Bronchial epithelial cell (primary cell): ENCODE measurements around the gene AOPEP. TPM values are rescaled to one million over a fixed set of nuclear protein-coding genes. Genes with fewer than 3 reads are reported as not detected.

Experiments used
- DNase-seq: peaks from one replicate; pipeline ENCODE4 v3.0.0-alpha.2; 2010; ENCODE audit warnings: low read depth
- FAIRE-seq: peaks from 2 replicates; lab custom pipeline; 2011; peaks lifted over from hg19 to GRCh38; lab: Jason Lieb, UNC
- H3K27me3 ChIP-seq: 2 replicates; pipeline ENCODE4 v1.5.1; 2011; ENCODE audit warnings: low read length; ENCODE audit not compliant: control insufficient read depth, insufficient read depth
- H3K36me3 ChIP-seq: 2 replicates; pipeline ENCODE4 v1.5.1; 2011; ENCODE audit warnings: low read length; ENCODE audit not compliant: control insufficient read depth, insufficient read depth
- H3K4me3 ChIP-seq: 2 replicates; pipeline ENCODE4 v1.5.1; 2011; ENCODE audit warnings: mild to moderate bottlenecking, low read depth, low read length, control low read depth
- CTCF ChIP-seq: IDR thresholded peaks from 2 replicates; pipeline ENCODE4 v1.5.1; 2011; ENCODE audit warnings: mild to moderate bottlenecking, moderate library complexity, low read length, control low read depth, inconsistent platforms; ENCODE audit not compliant: insufficient read depth, severe bottlenecking
- total RNA-seq: library from RNA; depleted of rRNA; stranded (reverse); fragments of >200 nt; gene quantifications from 2 replicates; pipeline ENCODE4 v1.2.1, GENCODE V29; 2014

AOPEP gene
- total RNA-seq, 1 donor from 2014 or later: 91.1 TPM

DNA sequence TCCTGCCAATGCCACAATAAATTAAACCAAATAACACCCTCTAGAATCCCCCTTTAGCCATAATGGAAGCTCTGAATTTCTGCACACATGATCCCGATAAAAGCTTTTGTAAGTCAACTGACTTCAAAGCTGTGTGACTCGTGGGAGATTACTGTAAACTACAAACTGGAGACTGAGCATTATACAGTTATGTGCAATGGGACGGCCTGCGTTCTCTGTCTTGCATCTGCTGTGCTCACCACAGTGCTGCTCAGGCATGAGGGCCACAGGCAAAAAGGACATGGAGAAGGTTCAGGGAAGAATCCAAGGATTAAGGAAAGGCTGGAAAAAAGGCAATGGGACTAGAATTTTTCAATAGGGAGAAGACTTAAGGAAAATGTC, 406.8 kb downstream of the AOPEP start:
- Histone ChIP-seq H3K36me3 (peaks cover 1% of the 10 kb centered on the region), H3K27me3 (no peaks in the 10 kb centered on the region), H3K4me3 (no peak overlapping the region)
- no peak for DNase-seq
- no peak for FAIRE-seq
- TF ChIP-seq CTCF: no peak

DNA sequence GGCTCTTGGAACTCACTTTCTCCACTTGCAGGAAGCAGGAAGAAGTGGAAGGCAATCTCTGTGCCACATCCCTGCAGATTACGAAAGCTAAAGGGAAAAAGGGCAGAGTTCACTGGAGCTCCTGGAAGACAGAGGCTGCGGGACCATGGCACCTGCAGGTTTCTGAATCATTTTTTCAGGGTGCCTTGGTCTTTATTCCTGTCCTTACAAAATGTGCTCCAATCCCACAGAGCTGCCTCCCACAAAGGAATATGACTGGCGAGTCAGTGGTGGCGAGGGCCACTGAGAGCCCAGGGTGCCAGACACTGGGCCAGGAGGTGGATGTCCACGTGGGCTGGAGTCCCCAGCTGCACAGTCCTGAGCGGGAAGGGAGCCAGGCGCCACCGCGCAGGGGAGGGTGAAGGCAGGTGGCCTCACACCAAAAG, 408.0 kb downstream of the AOPEP start:
- FAIRE-seq (no peak), DNase-seq (no peak)
- TF ChIP-seq CTCF: no peak

GRCh38 chr9:95135756-95136155, 409.3 kb downstream of the AOPEP start:
- no peak overlapping the region for H3K4me3 ChIP-seq
- TF ChIP-seq CTCF: no peak
- peaks cover 1% of the 10 kb centered on the region for H3K36me3 ChIP-seq
- DNase-seq: no peak
- H3K27me3 ChIP-seq: no peaks in the 10 kb centered on the region
- FAIRE-seq: no peak

More for the DNA sequence above, 408.0 kb downstream of the AOPEP start:
- no peaks in the 10 kb centered on the region for H3K27me3 ChIP-seq
- no peak overlapping the region for H3K4me3 ChIP-seq
- H3K36me3 ChIP-seq: peaks cover 1% of the 10 kb centered on the region

Other genes starting within 250 kb of the AOPEP start
- gene PCAT7, start 171.6 kb upstream of the AOPEP start, total RNA-seq: not detected in 2 replicates
- gene FBP2, start 132.9 kb upstream of the AOPEP start, total RNA-seq: not detected in 2 replicates
- 0.13 TPM in 1 of 2 replicates, not detected in the other for gene FBP1, start 87.2 kb upstream of the AOPEP start, total RNA-seq